GM18502 (cell line): Measurements from ENCODE around the gene C12orf56.

Source experiments
- ATAC-seq: cut with Tn5 transposase; IDR thresholded peaks from one replicate; pipeline ENCODE4 v1.9.1; 2021; ENCODE audit warnings: mild to moderate bottlenecking; ENCODE audit not compliant: unreplicated experiment, poor library complexity

Gene C12orf56

GRCh38 chr12:64390275-64390851 lies at the start of gene C12orf56:
C12orf56 (minus strand) TSS chr12:64390758; CDS start chr12:64390565, 193 bp downstream.
- ATAC-seq: no peak

GRCh38 chr12:64440100-64440499 lies 49.5 kb upstream of the C12orf56 start:
- ATAC-seq: no peak

- ATAC-seq: no peak
Observed at GRCh38 chr12:64433915-64434314, 43.4 kb upstream of the C12orf56 start.

GRCh38 chr12:64431791-64432190 lies 41.2 kb upstream of the C12orf56 start:
- no peak for ATAC-seq

GRCh38 chr12:64430886-64431285 lies 40.3 kb upstream of the C12orf56 start:
- ATAC-seq: no peak

- ATAC-seq: no peak
Observed at GRCh38 chr12:64428956-64429355, 38.4 kb upstream of the C12orf56 start.

- no peak for ATAC-seq
Observed at GRCh38 chr12:64427988-64428387, 37.4 kb upstream of the C12orf56 start.

- no peak for ATAC-seq
Observed at GRCh38 chr12:64419696-64420095, 29.1 kb upstream of the C12orf56 start.

GRCh38 chr12:64418209-64418608 lies 27.7 kb upstream of the C12orf56 start:
- ATAC-seq: no peak

- ATAC-seq: no peak
Observed at GRCh38 chr12:64413884-64414283, 23.3 kb upstream of the C12orf56 start.

- ATAC-seq: no peak
Observed at GRCh38 chr12:64412459-64412858, 21.9 kb upstream of the C12orf56 start.

- no peak for ATAC-seq
Observed at GRCh38 chr12:64411427-64411826, 20.9 kb upstream of the C12orf56 start.

- ATAC-seq: no peak
Observed at GRCh38 chr12:64407342-64408223, 17.0 kb upstream of the C12orf56 start.

GRCh38 chr12:64404470-64405256 lies 14.1 kb upstream of the C12orf56 start:
- ATAC-seq: peak; percentile 37

- ATAC-seq: peak; percentile 95
Observed at GRCh38 chr12:64403707-64404469, 13.3 kb upstream of the C12orf56 start, which contains the start of gene XPOT. XPOT (plus strand) TSS chr12:64404392; CDS start chr12:64410036, 5,644 bp downstream.

- ATAC-seq: no peak
Observed at GRCh38 chr12:64402181-64402580, 11.6 kb upstream of the C12orf56 start.

- ATAC-seq: no peak
Observed at GRCh38 chr12:64400041-64400440, 9.5 kb upstream of the C12orf56 start.

GRCh38 chr12:64395739-64396138 lies 5.2 kb upstream of the C12orf56 start:
- no peak for ATAC-seq

GRCh38 chr12:64392221-64392620 lies 1.7 kb upstream of the C12orf56 start:
- peak; percentile 69 for ATAC-seq

GRCh38 chr12:64389154-64389553 lies 1.4 kb downstream of the C12orf56 start:
- ATAC-seq: no peak
